A673 (cell line): ENCODE results near the gene EEF2KMT.
"Not testable (repeated sequence)": the region's sequence is repeated elsewhere in the genome, so short reads cannot be mapped to it uniquely, and the experiment has no call there.

Source experiments
- EZH2 ChIP-seq: fragments of 200-600 bp; sonication (generic); IDR thresholded peaks from 2 replicates; pipeline ENCODE4 v1.6.1; 2017; ENCODE audit warnings: borderline replicate concordance, low read depth, mild to moderate bottlenecking, mixed read lengths, antibody characterized with exemption, low read length; ENCODE audit not compliant: poor library complexity, severe bottlenecking
- TF ChIP-seq, protein P1 (sequence below): fragments of 300-800, 200-600 bp; sonication (generic); conservative IDR thresholded peaks from 2 replicates; pipeline ENCODE4 v1.5.1; 2017; ENCODE audit warnings: low read depth, mild to moderate bottlenecking, antibody characterized with exemption, low read length, moderate library complexity, mixed read lengths

DNA sequence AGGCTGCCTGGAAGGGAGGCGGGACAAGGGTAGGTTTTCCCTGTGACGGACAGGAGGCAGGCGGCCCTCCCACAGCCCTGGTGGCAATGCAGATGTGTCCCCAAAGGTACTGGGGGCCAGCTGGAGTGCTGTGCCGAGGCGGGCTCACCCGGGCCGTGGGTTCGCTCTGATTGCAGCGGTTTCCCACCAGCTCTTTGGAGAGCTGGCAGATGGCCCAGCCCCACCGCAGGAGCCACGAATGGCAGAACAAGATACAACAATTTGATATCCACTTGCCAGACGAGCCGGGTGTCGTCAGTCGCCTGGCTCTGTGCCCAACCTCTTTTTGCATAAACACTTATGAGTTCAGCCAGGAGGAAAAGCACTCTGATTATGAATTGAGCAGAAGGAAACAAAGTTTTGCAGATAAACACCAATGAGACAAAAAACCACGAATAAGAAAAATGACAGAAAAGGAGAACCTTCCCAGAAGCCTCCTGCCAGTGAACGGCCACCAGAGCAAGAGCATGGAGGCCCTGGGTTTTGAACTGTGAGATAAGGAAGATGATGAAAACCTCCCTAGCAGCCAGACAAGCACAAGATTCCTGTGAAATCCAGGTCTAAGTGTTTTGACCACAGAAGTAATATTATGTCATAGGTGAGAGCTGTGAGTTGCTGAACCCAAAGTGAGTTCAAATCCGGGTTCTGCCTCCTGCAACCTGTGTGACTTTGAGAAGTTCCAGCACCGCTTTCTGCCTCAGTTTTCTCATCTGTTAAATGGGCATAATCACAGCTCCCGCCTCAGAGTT lies 19.9 kb upstream of the EEF2KMT start:
- TF ChIP-seq, protein P1, sequence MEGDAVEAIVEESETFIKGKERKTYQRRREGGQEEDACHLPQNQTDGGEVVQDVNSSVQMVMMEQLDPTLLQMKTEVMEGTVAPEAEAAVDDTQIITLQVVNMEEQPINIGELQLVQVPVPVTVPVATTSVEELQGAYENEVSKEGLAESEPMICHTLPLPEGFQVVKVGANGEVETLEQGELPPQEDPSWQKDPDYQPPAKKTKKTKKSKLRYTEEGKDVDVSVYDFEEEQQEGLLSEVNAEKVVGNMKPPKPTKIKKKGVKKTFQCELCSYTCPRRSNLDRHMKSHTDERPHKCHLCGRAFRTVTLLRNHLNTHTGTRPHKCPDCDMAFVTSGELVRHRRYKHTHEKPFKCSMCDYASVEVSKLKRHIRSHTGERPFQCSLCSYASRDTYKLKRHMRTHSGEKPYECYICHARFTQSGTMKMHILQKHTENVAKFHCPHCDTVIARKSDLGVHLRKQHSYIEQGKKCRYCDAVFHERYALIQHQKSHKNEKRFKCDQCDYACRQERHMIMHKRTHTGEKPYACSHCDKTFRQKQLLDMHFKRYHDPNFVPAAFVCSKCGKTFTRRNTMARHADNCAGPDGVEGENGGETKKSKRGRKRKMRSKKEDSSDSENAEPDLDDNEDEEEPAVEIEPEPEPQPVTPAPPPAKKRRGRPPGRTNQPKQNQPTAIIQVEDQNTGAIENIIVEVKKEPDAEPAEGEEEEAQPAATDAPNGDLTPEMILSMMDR = not testable (repeated sequence)
- not testable (repeated sequence) for TF ChIP-seq EZH2
